GM12892 (cell line): ENCODE results near the gene KRTAP12-1.

Experiments used
- POLR2A ChIP-seq: IDR thresholded peaks from 2 replicates; pipeline ENCODE4 v1.6.1; 2011; ENCODE audit warnings: low read depth, low read length, control low read depth
- POLR2AphosphoS5 ChIP-seq: IDR thresholded peaks from 2 replicates; pipeline ENCODE4 v1.6.1; 2011; ENCODE audit warnings: low read depth, low read length, control low read depth
- TAF1 ChIP-seq: IDR thresholded peaks from 2 replicates; pipeline ENCODE4 v1.6.1; 2011; ENCODE audit warnings: low read depth, mild to moderate bottlenecking, control low read depth, low read length, borderline replicate concordance

DNA sequence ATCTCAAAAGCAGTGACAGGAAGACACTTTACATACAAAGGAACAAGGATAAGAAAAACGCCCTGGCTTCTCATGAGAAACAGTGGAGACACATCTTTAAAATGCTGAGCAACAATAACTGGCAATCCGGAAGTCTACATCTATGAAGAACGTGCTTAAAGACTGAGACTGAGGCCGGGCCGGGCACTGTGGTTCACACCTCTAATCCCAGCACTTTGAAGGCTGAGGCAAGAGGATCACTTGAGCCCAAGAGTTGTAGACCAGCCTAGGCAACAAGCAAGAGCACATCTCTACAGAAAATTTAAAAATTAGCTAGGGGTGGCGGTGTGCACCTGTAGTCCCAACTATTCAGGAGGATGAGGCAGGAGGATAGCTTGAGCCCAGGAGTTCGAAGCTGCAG lies 2.1 kb upstream of the KRTAP12-1 start:
- TF ChIP-seq TAF1 (no peak), POLR2A (no peak), POLR2AphosphoS5 (no peak)
